RWPE2 (cell line): ENCODE data around the gene IDUA.
A peak's percentile ranks its signal among the peaks of the same experiment; 100 is the strongest.

Experiments used
- ATAC-seq: fragments of 200-7000 bp; cut with Tn5 transposase; 3 replicates; pipeline ENCODE4 v1.9.1; 2021; ENCODE audit warnings: low read depth
- DNase-seq: peaks from one replicate; pipeline ENCODE4 v3.0.0-alpha.2; 2020; ENCODE audit warnings: low spot score
- H3K27ac ChIP-seq: fragments of 450-650 bp; 2 replicates; pipeline ENCODE4 v1.5.1; 2017; ENCODE audit warnings: mild to moderate bottlenecking; ENCODE audit not compliant: poor library complexity, severe bottlenecking
- H3K27me3 ChIP-seq: fragments of 250-450 bp; sonication (Bioruptor Pico); 2 replicates; pipeline ENCODE4 v1.5.1; 2021; ENCODE audit warnings: mild to moderate bottlenecking, moderate library complexity; ENCODE audit not compliant: insufficient read depth, poor library complexity, severe bottlenecking
- H3K36me3 ChIP-seq: fragments of 250-450 bp; sonication (Bioruptor Pico); 2 replicates; pipeline ENCODE4 v1.5.1; 2020; ENCODE audit warnings: low read depth, mild to moderate bottlenecking, moderate library complexity
- H3K4me1 ChIP-seq: fragments of 250-450 bp; sonication (Bioruptor Pico); 2 replicates; pipeline ENCODE4 v1.5.1; 2021; ENCODE audit warnings: mild to moderate bottlenecking, moderate library complexity; ENCODE audit not compliant: insufficient read depth, poor library complexity, severe bottlenecking
- H3K4me3 ChIP-seq: fragments of 250-450 bp; sonication (Bioruptor Pico); 2 replicates; pipeline ENCODE4 v1.5.1; 2021; ENCODE audit warnings: mild to moderate bottlenecking, moderate library complexity; ENCODE audit not compliant: severe bottlenecking
- H3K9me3 ChIP-seq: fragments of 250-450 bp; sonication (Bioruptor Pico); 2 replicates; pipeline ENCODE4 v1.5.1; 2021; ENCODE audit warnings: mild to moderate bottlenecking, moderate library complexity; ENCODE audit not compliant: severe bottlenecking
- CTCF ChIP-seq: fragments of 450-650 bp; IDR thresholded peaks from one replicate; pipeline ENCODE4 v1.5.1; 2017; ENCODE audit warnings: mild to moderate bottlenecking, moderate library complexity; ENCODE audit not compliant: poor library complexity, severe bottlenecking

IDUA gene

GRCh38 chr4:956531-957230 lies 30.2 kb upstream of the IDUA start:
- no peaks in the 10 kb centered on the region for H3K27me3 ChIP-seq
- no peaks in the 10 kb centered on the region for H3K36me3 ChIP-seq
- no peak for ATAC-seq
- H3K4me3 ChIP-seq = no peak overlapping the region
- no peaks in the 10 kb centered on the region for H3K4me1 ChIP-seq
- no peak overlapping the region for H3K27ac ChIP-seq
- DNase-seq = no peak
- H3K9me3 ChIP-seq = no peaks in the 10 kb centered on the region
- TF ChIP-seq CTCF = no peak

- Histone ChIP-seq H3K4me1 (no peaks in the 10 kb centered on the region), H3K4me3 (no peak overlapping the region), H3K36me3 (peaks cover 2% of the 10 kb centered on the region; the same call in 1 of the 2 replicates), H3K9me3 (no peaks in the 10 kb centered on the region), H3K27me3 (no peaks in the 10 kb centered on the region), H3K27ac (no peak overlapping the region)
- no peak for TF ChIP-seq CTCF
- DNase-seq (no peak), ATAC-seq (no peak)
Measured at GRCh38 chr4:957231-957580, 29.6 kb upstream of the IDUA start.

- H3K36me3 ChIP-seq = peaks cover 7% of the 10 kb centered on the region; the same call in 1 of the 2 replicates
- ATAC-seq = no peak
Measured at GRCh38 chr4:957581-958313, 29.1 kb upstream of the IDUA start.

GRCh38 chr4:958314-958665 lies 28.6 kb upstream of the IDUA start:
- H3K4me3 ChIP-seq = no peak overlapping the region
- DNase-seq (no peak), ATAC-seq (no peak)
- TF ChIP-seq CTCF = no peak
- no peak overlapping the region for H3K27ac ChIP-seq
- no peaks in the 10 kb centered on the region for H3K4me1 ChIP-seq
- peaks cover 7% of the 10 kb centered on the region; the same call in 1 of the 2 replicates for H3K36me3 ChIP-seq
- no peaks in the 10 kb centered on the region for H3K9me3 ChIP-seq
- H3K27me3 ChIP-seq = no peaks in the 10 kb centered on the region

More at GRCh38 chr4:957581-958313, 29.1 kb upstream of the IDUA start:
- no peak overlapping the region for H3K27ac ChIP-seq
- TF ChIP-seq CTCF = no peak
- H3K4me3 ChIP-seq = no peak overlapping the region
- no peaks in the 10 kb centered on the region for H3K4me1 ChIP-seq
- H3K27me3 ChIP-seq = no peaks in the 10 kb centered on the region
- peak; percentile 69 for DNase-seq
- H3K9me3 ChIP-seq = no peaks in the 10 kb centered on the region

GRCh38 chr4:958696-959337 lies 28.0 kb upstream of the IDUA start:
- no peaks in the 10 kb centered on the region for H3K9me3 ChIP-seq
- H3K4me3 ChIP-seq = no peak overlapping the region
- no peak for DNase-seq
- H3K27me3 ChIP-seq = no peaks in the 10 kb centered on the region
- no peak for TF ChIP-seq CTCF
- peaks cover 7% of the 10 kb centered on the region; the same call in 1 of the 2 replicates for H3K36me3 ChIP-seq
- ATAC-seq = no peak
- H3K27ac ChIP-seq = no peak overlapping the region
- no peaks in the 10 kb centered on the region for H3K4me1 ChIP-seq
